Measurements from ENCODE around the gene STRBP.

The STRBP gene

GRCh38 chr9:123220127-123220526, 48.3 kb downstream of the STRBP start:
- Histone ChIP-seq H3K27ac (ENCODE audit: low read depth, low read length) (no peak overlapping the region), H2BK120ac (ENCODE audit: low read depth, low read length) (no peak overlapping the region), H3K79me2 (ENCODE audit: control insufficient read depth, insufficient read depth, low read length) (no peaks in the 10 kb centered on the region), H3K56ac (ENCODE audit: low read length) (no peak overlapping the region), H4K5ac (ENCODE audit: low read length) (no peak overlapping the region), H3K79me1 (ENCODE audit: low read length) (peaks cover 2% of the 10 kb centered on the region), H3K27me3 (ENCODE audit: insufficient read depth, low read length, poor library complexity) (no peaks in the 10 kb centered on the region), H3K18ac (ENCODE audit: low read length) (no peak overlapping the region), H3K36me3 (ENCODE audit: control insufficient read depth, insufficient read depth, low read length) (no peaks in the 10 kb centered on the region), H3K23ac (ENCODE audit: low read length) (no peak overlapping the region), H3K4me2 (ENCODE audit: low read length) (no peak overlapping the region), H2BK5ac (ENCODE audit: low read length) (no peak overlapping the region), H2AK5ac (ENCODE audit: low read length) (no peak overlapping the region), H3K4me3 (ENCODE audit: low read length) (no peak overlapping the region), H2BK15ac (replicated peaks; ENCODE audit: low read depth) (no peak overlapping the region), H3K9ac (ENCODE audit: low read length) (no peak overlapping the region), H4K8ac (ENCODE audit: low read depth, low read length) (no peak overlapping the region), H3K4me1 (ENCODE audit: control insufficient read depth, low read depth, low read length) (no peaks in the 10 kb centered on the region), H3K4ac (ENCODE audit: low read depth, low read length) (no peak overlapping the region)
- WGBS (ENCODE audit: extremely low coverage, insufficient coverage, low lambda C conversion rate) = no CpG with 5 or more reads among the region's 2 CpGs
- no peak for DNase-seq

DNA sequence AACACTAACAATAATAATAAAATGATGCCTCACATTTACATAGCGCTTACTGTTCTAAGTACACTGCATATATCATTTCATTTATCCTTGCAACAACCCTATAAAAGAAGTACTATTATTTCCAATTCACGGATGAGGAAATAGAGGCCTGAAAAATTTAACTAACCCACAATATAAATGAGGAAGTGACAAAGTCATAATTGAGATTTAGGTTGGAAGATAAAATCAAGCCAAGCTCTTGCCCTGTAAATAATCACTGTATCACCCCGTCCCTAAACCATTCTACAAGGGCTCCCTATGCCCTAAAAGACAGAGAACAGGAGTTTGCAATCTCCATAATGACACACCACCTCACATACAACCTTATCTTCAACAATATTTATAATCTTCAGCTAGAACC, 49.6 kb downstream of the STRBP start:
- Histone ChIP-seq H3K36me3 (ENCODE audit: control insufficient read depth, insufficient read depth, low read length) (no peaks in the 10 kb centered on the region), H4K5ac (ENCODE audit: low read length) (no peak overlapping the region), H3K9ac (ENCODE audit: low read length) (no peak overlapping the region), H3K4ac (ENCODE audit: low read depth, low read length) (no peak overlapping the region), H4K8ac (ENCODE audit: low read depth, low read length) (no peak overlapping the region), H3K4me1 (ENCODE audit: control insufficient read depth, low read depth, low read length) (no peaks in the 10 kb centered on the region), H2BK120ac (ENCODE audit: low read depth, low read length) (no peak overlapping the region), H3K56ac (ENCODE audit: low read length) (no peak overlapping the region), H3K79me2 (ENCODE audit: control insufficient read depth, insufficient read depth, low read length) (no peaks in the 10 kb centered on the region), H2BK15ac (replicated peaks; ENCODE audit: low read depth) (no peak overlapping the region), H3K79me1 (ENCODE audit: low read length) (peaks cover 2% of the 10 kb centered on the region), H3K27me3 (ENCODE audit: insufficient read depth, low read length, poor library complexity) (no peaks in the 10 kb centered on the region), H2AK5ac (ENCODE audit: low read length) (no peak overlapping the region), H3K27ac (ENCODE audit: low read depth, low read length) (no peak overlapping the region), H2BK5ac (ENCODE audit: low read length) (no peak overlapping the region), H3K18ac (ENCODE audit: low read length) (no peak overlapping the region), H3K4me3 (ENCODE audit: low read length) (no peak overlapping the region), H3K4me2 (ENCODE audit: low read length) (no peak overlapping the region), H3K23ac (ENCODE audit: low read length) (no peak overlapping the region)
- 100% methylated on average over 1 of the region's 3 CpGs for WGBS (ENCODE audit: extremely low coverage, insufficient coverage, low lambda C conversion rate)
- no peak for DNase-seq

GRCh38 chr9:123217128-123217654, 51.2 kb downstream of the STRBP start:
- Histone ChIP-seq H3K27ac (ENCODE audit: low read depth, low read length) (no peak overlapping the region), H3K36me3 (ENCODE audit: control insufficient read depth, insufficient read depth, low read length) (no peaks in the 10 kb centered on the region), H3K4me1 (ENCODE audit: control insufficient read depth, low read depth, low read length) (no peaks in the 10 kb centered on the region), H3K4me3 (ENCODE audit: low read length) (no peak overlapping the region), H3K79me1 (ENCODE audit: low read length) (peaks cover 2% of the 10 kb centered on the region), H3K23ac (ENCODE audit: low read length) (no peak overlapping the region), H3K4me2 (ENCODE audit: low read length) (no peak overlapping the region), H2BK5ac (ENCODE audit: low read length) (no peak overlapping the region), H2AK5ac (ENCODE audit: low read length) (no peak overlapping the region), H4K8ac (ENCODE audit: low read depth, low read length) (no peak overlapping the region), H3K79me2 (ENCODE audit: control insufficient read depth, insufficient read depth, low read length) (no peaks in the 10 kb centered on the region), H3K9ac (ENCODE audit: low read length) (no peak overlapping the region), H3K4ac (ENCODE audit: low read depth, low read length) (no peak overlapping the region), H2BK15ac (replicated peaks; ENCODE audit: low read depth) (no peak overlapping the region), H2BK120ac (ENCODE audit: low read depth, low read length) (no peak overlapping the region), H3K56ac (ENCODE audit: low read length) (no peak overlapping the region), H3K18ac (ENCODE audit: low read length) (no peak overlapping the region), H3K27me3 (ENCODE audit: insufficient read depth, low read length, poor library complexity) (no peaks in the 10 kb centered on the region), H4K5ac (ENCODE audit: low read length) (no peak overlapping the region)
- no CpG with 5 or more reads among the region's 2 CpGs for WGBS (ENCODE audit: extremely low coverage, insufficient coverage, low lambda C conversion rate)
- DNase-seq = no peak

DNA sequence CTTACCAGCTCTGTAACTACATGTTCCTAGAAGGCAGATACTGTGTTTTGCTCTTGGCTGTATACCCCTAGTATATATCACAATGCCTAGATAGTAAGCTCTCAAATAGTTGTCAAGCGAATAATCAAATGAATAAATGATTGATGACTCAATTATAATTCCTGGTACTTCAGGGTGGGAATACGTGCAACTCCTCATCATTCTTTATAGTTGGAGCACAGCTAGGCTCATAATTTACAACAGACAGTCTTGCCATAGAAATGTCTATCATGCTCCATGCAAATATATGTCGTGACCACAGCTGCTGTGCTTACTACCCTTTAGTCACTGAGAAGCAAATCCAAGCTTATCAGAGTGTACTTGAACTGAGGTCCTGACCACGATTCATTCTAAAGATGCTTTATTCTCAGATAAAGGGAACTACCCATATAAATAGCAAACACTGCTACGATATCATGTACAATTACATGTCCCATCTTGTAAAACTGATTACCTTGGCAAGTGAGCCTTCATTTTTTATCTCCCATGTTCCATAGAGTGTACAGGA, 52.1 kb downstream of the STRBP start:
- H3K4me1 ChIP-seq (ENCODE audit: control insufficient read depth, low read depth, low read length) = no peaks in the 10 kb centered on the region
- no peak overlapping the region for H4K5ac ChIP-seq (ENCODE audit: low read length)
- H3K4me2 ChIP-seq (ENCODE audit: low read length) = no peak overlapping the region
- H3K23ac ChIP-seq (ENCODE audit: low read length) = no peak overlapping the region
- H2AK5ac ChIP-seq (ENCODE audit: low read length) = no peak overlapping the region
- no CpG with 5 or more reads among the region's 5 CpGs for WGBS (ENCODE audit: extremely low coverage, insufficient coverage, low lambda C conversion rate)
- H3K4ac ChIP-seq (ENCODE audit: low read depth, low read length) = no peak overlapping the region
- peaks cover 2% of the 10 kb centered on the region for H3K79me1 ChIP-seq (ENCODE audit: low read length)
- no peak overlapping the region for H3K9ac ChIP-seq (ENCODE audit: low read length)
- no peaks in the 10 kb centered on the region for H3K79me2 ChIP-seq (ENCODE audit: control insufficient read depth, insufficient read depth, low read length)
- DNase-seq = no peak
- H2BK5ac ChIP-seq (ENCODE audit: low read length) = no peak overlapping the region
- no peak overlapping the region for H3K27ac ChIP-seq (ENCODE audit: low read depth, low read length)
- H3K36me3 ChIP-seq (ENCODE audit: control insufficient read depth, insufficient read depth, low read length) = no peaks in the 10 kb centered on the region
- no peak overlapping the region for H3K56ac ChIP-seq (ENCODE audit: low read length)
- no peak overlapping the region for H4K8ac ChIP-seq (ENCODE audit: low read depth, low read length)
- no peaks in the 10 kb centered on the region for H3K27me3 ChIP-seq (ENCODE audit: insufficient read depth, low read length, poor library complexity)
- H3K18ac ChIP-seq (ENCODE audit: low read length) = no peak overlapping the region
- H2BK15ac ChIP-seq (replicated peaks; ENCODE audit: low read depth) = no peak overlapping the region
- no peak overlapping the region for H3K4me3 ChIP-seq (ENCODE audit: low read length)
- H2BK120ac ChIP-seq (ENCODE audit: low read depth, low read length) = no peak overlapping the region

GRCh38 chr9:123211081-123211480, 57.3 kb downstream of the STRBP start:
- no peak overlapping the region for H3K9ac ChIP-seq (ENCODE audit: low read length)
- no peak overlapping the region for H3K23ac ChIP-seq (ENCODE audit: low read length)
- no peak overlapping the region for H2BK120ac ChIP-seq (ENCODE audit: low read depth, low read length)
- no peaks in the 10 kb centered on the region for H3K79me2 ChIP-seq (ENCODE audit: control insufficient read depth, insufficient read depth, low read length)
- H2AK5ac ChIP-seq (ENCODE audit: low read length) = no peak overlapping the region
- no peaks in the 10 kb centered on the region for H3K4me1 ChIP-seq (ENCODE audit: control insufficient read depth, low read depth, low read length)
- no peak overlapping the region for H4K5ac ChIP-seq (ENCODE audit: low read length)
- H3K27ac ChIP-seq (ENCODE audit: low read depth, low read length) = no peak overlapping the region
- H3K4me3 ChIP-seq (ENCODE audit: low read length) = no peak overlapping the region
- no peak overlapping the region for H3K4ac ChIP-seq (ENCODE audit: low read depth, low read length)
- no peak overlapping the region for H3K4me2 ChIP-seq (ENCODE audit: low read length)
- DNase-seq = no peak
- no peaks in the 10 kb centered on the region for H3K27me3 ChIP-seq (ENCODE audit: insufficient read depth, low read length, poor library complexity)
- no peak overlapping the region for H3K56ac ChIP-seq (ENCODE audit: low read length)
- no peak overlapping the region for H3K18ac ChIP-seq (ENCODE audit: low read length)
- WGBS (ENCODE audit: extremely low coverage, insufficient coverage, low lambda C conversion rate) = no CpG with 5 or more reads among the region's 3 CpGs
- H4K8ac ChIP-seq (ENCODE audit: low read depth, low read length) = no peak overlapping the region
- H2BK5ac ChIP-seq (ENCODE audit: low read length) = no peak overlapping the region
- no peak overlapping the region for H2BK15ac ChIP-seq (replicated peaks; ENCODE audit: low read depth)
- H3K79me1 ChIP-seq (ENCODE audit: low read length) = peaks cover 2% of the 10 kb centered on the region
- H3K36me3 ChIP-seq (ENCODE audit: control insufficient read depth, insufficient read depth, low read length) = no peaks in the 10 kb centered on the region

- no peak overlapping the region for H2BK15ac ChIP-seq (replicated peaks; ENCODE audit: low read depth)
These were observed 59.7 kb downstream of the STRBP start for GRCh38 chr9:123208626-123209174.

More at GRCh38 chr9:123208626-123209174, 59.7 kb downstream of the STRBP start:
- Histone ChIP-seq H3K79me1 (ENCODE audit: low read length) (no peaks in the 10 kb centered on the region), H2BK5ac (ENCODE audit: low read length) (no peak overlapping the region), H2AK5ac (ENCODE audit: low read length) (no peak overlapping the region), H3K27me3 (ENCODE audit: insufficient read depth, low read length, poor library complexity) (no peaks in the 10 kb centered on the region), H3K23ac (ENCODE audit: low read length) (no peak overlapping the region), H2BK120ac (ENCODE audit: low read depth, low read length) (no peak overlapping the region), H4K8ac (ENCODE audit: low read depth, low read length) (no peak overlapping the region), H4K5ac (ENCODE audit: low read length) (no peak overlapping the region), H3K4me3 (ENCODE audit: low read length) (no peak overlapping the region), H3K4me1 (ENCODE audit: control insufficient read depth, low read depth, low read length) (no peaks in the 10 kb centered on the region), H3K27ac (ENCODE audit: low read depth, low read length) (no peak overlapping the region), H3K36me3 (ENCODE audit: control insufficient read depth, insufficient read depth, low read length) (no peaks in the 10 kb centered on the region), H3K4ac (ENCODE audit: low read depth, low read length) (no peak overlapping the region), H3K4me2 (ENCODE audit: low read length) (no peak overlapping the region), H3K56ac (ENCODE audit: low read length) (no peak overlapping the region), H3K9ac (ENCODE audit: low read length) (no peak overlapping the region), H3K18ac (ENCODE audit: low read length) (no peak overlapping the region), H3K79me2 (ENCODE audit: control insufficient read depth, insufficient read depth, low read length) (no peaks in the 10 kb centered on the region)
- no CpG with 5 or more reads among the region's 1 CpG for WGBS (ENCODE audit: extremely low coverage, insufficient coverage, low lambda C conversion rate)
- no peak for DNase-seq

Measured in mesendoderm (in vitro differentiated cells).